Measurements from ENCODE around the gene C2CD2L. TPM values are rescaled to one million over a fixed set of nuclear protein-coding genes. Genes with fewer than 3 reads are reported as not detected.
"Not testable (repeated sequence)": the region's sequence is repeated elsewhere in the genome, so short reads cannot be mapped to it uniquely, and the experiment has no call there.

The C2CD2L gene
- total RNA-seq, 1 donor from 2014 or later: 4.1 TPM

DNA sequence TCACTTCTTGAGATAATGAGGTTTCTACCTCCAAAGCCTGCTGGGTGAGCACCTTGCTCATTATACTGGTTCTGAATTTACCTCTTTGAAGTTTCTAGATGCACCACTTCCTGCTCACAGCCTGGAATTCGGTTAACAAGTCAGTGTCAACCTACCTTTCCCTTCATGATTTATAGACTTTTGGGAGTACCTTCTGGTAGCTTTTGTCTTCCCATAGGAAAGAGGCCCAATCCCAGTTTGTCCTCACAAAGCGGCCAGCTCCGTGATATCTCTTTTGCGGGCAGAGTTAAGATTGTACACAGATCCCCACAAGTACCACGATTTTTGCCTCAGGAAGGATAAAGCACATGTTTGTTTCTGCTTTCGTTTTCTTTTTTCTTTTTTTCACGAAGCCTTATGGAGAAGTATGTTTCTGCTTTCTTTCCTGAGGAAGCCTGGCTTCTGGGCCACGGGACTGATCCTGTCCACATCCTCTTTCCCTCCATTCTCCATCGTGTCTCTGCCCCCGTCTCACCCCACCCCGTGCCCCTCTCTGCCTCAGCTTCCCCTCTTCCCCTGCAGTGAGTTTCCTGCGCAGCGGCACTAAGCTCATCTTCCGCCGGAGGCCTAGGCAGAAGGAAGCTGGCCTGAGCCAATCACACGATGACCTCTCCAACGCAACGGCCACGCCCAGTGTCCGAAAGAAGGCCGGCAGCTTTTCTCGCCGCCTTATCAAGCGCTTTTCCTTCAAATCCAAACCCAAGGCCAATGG lies 8.5 kb downstream of the C2CD2L start:
- DNase-seq (ENCODE audit: low read depth): no peak

DNA sequence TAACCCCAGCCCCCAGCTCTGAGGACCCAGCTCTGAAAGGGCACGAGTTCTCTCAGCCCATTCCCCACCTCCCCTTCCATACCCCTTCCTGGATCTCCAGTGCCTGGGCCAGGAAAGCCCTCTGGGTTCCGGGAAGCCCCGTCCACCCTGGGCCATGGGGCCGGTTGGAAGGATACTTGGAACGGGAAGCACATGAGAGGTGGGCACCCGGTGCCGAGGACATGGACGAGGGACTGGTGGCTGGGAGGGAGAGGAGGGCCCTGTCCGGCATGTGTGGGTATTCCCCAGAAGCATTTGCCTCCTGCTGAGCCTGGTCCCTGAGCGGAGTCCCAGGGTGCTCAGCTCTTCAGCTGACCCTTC lies 9.1 kb downstream of the C2CD2L start:
- DNase-seq (ENCODE audit: low read depth): no peak

DNA sequence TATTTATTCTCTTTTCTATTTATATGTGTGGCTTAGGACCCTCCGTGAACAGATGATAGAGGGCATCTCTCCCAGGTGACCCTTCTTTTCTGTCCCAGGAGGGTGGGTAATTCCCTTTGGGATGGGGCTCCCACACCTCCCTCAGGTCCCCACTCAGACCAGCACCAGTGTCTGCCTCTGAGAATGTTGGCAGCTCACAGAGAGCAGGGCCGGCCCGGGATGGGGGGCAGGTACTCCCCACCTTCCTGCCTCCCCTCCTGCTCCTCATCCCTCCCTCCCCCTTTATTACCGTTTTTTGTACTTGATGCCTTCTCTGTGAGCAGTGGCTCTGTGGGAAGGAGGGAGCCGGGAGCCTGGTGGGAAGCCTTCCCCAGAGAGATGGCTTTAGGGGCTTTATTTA lies 9.5 kb downstream of the C2CD2L start:
- DNase-seq (ENCODE audit: low read depth): no peak

DNA sequence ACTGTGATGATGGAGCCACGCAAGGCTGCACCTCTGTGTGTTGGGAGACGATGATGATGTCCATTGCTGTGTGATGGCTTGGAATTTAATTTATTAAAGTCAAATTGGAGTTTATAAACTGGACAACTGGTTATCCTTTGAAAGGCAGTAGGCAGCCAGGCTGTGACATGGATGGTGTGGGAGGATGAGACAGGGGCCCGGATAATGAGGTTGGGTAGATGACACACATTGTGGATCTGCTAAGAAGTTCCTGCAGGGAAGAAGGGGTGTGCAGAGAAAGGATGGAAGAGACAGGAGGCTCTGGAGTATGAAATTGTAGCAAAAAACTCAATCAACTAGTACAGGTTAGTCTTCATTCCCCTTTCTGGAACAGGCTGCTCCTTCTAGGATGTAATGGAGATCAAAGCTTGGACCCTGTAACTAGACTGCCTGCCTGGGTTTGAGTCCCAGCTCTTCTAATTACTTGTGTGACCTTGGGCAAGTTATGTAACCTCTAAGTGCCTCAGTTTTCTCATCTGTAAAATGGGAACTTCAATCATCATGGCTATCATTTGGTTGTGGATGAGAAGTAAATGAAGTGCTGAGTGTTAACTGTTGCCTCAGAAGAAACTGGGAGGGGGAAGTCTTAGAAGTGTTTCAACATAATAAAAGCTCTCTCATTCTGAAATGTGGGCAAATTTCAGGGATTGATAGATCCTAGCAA lies 10.0 kb downstream of the C2CD2L start:
- no peak for DNase-seq (ENCODE audit: low read depth)

DNA sequence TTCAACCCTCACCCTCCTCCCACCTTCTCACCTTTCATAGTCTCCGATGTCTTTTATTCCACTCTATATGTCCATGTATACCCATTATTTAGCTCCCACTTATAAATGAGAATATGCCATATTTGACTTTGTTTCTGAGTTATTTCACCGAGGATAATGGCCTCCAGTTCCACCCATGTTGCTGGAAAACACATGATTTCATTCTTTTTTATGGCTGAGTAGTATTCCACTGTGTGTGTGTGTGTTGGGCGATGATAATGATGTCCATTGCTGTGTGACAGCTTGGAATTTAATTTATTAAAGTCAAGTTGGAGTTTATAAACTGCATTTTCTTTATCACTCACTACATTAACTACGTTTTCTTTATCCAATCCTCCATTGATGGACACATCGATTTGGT lies 11.1 kb downstream of the C2CD2L start:
- no peak for DNase-seq (ENCODE audit: low read depth)

DNA sequence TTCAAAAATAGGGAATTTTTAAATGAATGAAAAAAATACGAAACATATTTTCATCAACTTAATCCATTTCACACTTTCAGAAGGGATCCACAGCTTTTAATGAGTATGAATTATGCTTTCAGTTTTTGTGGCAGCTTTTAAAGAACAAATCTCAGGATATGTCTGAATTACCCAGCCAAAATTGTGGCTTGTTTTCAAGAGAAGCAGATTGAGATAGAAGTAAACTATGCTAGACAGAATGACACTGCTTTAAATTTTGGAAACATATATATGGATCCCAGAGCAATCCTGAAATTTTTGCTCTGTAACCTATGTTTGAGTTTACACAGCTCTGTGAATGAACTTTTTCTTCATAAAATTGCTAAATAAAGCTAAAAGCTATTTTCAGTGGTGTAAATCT lies 11.8 kb downstream of the C2CD2L start:
- DNase-seq (ENCODE audit: low read depth): no peak

DNA sequence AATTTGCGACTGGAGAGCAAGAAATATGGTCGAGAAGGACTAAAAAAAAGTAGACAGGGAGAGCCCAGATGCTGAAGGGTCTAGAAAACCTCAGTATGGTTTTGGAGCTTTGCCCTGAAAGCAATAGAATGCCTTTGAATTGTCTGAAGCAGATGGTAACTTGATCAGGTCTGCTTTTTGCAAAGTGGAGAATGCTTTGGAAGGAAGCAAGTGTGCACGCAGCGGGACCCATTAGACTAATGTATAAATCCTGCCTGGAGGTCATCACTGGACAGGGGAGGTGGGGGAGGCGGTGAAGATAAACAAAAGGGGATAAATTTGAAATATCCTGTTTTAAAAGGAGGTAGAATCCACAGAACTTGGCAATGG lies 13.5 kb downstream of the C2CD2L start:
- peak; percentile 28 for DNase-seq (ENCODE audit: low read depth)

DNA sequence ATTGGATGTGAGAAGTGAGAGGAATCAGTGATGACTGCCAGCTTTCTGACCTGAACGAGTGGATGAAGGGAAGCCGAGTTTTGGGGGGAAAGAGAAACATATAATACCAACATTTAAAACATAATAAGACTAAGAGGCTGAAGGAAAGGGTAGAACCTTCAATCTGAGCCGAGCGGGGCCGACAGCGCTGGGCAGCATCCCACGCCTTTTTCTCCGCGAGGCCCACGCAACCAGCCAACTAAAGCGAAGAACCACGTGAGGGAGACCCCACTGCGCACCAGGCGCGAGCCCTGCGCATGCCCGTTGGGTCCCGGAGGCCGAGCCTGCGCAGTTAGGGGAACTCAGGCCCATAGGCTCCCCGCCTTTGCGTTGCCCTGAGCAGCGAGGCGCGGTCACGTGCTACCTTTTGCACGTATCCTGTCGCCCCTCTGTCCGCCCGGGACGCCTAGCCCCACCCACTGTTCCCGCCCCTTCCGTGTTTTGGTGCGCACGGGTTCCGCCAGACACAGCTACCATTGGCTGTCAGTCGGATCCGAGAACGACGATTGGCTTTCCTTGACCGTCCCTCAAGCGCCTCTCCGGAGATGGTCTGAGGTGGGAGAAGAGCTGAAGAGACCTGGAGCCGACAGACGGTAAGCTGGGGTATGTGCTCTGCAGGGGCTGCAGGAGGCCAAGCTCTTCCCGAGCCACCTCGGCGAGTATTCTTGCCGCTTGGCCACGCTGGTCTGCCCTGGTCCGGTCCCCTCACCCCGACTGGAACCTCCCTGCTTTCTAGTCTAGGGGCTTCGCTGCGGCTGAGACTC lies 14.1 kb downstream of the C2CD2L start, which contains the start of gene HINFP:
Gene HINFP, plus strand, starts transcription at position 573 of the 803 bp plus-strand sequence. CDS start 5,365 bp downstream, outside the sequence.
- peak; percentile 97 for DNase-seq (ENCODE audit: low read depth)

DNA sequence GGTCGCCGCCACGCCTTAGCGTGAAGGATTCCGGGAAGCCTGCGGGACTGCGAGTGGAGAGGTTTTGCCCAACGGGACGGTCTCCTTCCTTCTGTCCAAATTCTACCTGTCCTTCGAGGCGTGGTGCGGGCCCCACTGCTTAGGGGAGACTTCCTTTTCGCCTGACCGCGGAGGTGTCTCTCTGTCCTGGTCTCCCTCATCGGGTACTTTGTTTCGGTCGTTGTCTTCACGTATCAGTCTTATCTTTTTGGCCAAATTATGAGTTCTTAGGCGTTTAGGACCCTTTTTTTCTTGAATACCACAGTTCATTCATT lies 14.6 kb downstream of the C2CD2L start:
- DNase-seq (ENCODE audit: low read depth): no peak

DNA sequence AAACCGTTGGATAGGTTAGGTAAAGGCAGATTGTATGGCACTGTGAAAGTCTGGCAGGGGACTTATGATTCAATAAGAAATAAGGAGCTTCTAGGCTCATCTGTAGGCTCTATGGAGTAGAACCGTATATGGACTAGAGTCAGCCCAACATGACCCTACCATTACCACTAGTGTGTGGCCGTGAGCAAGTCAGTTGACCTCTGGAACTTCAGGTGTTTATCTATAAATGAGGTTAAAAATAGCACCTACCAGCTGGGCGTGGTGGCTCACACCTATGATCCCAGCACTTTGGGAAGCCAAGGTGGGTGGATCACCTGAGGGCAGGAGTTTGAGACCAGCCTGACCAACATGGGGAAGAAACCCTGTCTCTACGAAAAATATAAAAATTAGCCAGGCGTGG lies 18.7 kb downstream of the C2CD2L start:
- no peak for DNase-seq (ENCODE audit: low read depth)

DNA sequence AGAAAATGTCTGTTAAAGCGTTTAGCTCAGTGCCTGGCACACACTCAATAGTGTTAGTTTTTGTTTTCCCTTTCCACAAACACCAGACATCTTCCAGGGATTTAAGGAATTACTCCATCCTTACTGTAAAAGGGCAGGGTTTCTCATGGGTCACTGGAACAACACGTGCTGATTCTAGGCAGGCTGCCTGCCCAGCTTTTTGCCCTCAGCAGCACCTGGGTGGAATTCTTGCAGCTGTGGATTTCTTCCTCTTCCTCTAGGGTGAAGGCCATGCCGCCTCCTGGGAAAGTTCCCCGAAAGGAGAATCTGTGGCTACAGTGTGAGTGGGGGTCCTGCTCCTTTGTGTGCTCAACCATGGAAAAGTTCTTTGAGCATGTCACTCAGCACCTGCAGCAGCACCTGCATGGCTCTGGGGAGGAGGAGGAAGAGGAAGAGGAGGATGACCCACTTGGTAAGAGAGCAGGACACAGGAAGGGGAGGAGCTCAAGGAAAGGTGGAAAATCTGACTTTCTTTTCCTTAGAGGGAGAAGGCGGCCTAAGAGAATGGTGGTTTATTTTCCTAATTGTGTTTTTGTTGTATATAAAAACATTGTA lies 19.6 kb downstream of the C2CD2L start:
- DNase-seq (ENCODE audit: low read depth): no peak

DNA sequence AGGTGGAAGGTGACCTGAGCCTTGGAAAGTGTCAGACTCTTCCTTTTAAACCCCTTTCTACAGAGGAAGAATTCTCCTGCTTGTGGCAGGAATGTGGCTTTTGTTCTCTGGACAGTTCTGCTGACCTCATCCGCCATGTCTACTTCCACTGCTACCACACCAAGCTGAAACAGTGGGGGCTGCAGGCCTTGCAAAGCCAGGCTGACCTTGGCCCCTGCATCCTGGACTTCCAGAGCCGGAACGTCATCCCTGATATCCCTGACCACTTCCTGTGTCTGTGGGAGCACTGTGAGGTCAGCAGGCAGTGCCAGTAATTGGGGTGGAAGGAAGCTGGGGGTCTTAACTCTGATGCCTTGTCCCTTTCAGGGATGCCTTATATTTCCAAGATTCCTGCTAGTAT lies 23.5 kb downstream of the C2CD2L start:
- DNase-seq (ENCODE audit: low read depth): no peak

DNA sequence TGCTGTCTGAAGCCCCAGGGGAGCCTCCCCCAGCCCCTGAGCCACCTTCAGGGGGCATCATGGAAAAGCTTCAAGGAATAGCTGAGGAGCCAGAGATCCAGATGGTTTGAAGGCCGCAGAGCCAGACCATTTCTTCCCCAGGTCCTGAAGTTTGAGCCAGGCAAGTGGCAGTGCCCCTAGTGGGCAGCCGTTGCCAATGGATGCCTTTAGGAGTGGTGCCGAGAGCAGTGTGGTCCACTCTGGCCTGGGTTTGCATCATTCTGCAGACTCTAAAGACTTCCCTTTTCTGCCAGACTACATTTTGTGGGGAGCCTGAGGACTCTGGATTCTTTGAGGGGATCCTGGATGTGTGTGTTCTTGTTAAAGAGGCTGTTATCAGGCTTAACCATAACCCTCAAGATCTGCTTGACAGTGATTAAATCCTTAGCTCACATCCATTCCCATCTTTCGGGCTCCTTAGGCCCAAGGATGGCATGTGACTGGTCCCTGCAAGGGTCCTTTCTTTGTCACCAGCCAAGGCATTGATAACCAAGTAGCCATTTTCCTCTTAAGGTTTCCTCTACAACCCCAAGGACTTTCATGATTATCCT lies 27.3 kb downstream of the C2CD2L start:
- no peak for DNase-seq (ENCODE audit: low read depth)

DNA sequence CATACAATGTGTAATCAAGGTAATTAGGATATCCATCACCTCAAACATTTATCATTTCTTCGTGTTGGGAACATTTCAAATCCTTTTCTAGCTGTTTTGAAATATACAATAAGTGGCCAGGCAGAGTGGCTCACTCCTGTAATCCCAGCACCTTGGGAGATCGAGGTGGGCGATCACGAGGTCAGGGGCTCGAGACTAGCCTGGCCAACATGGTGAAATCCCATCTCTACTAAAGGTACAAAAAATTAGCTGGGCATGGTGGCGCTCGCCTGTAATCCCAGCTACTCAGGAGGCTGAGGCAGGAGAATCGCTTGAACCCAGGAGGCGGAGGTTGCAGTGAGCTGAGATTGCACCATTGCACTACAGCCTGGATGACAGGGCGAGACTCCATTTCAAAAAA lies 32.1 kb downstream of the C2CD2L start:
- DNase-seq (ENCODE audit: low read depth): not testable (repeated sequence)

DNA sequence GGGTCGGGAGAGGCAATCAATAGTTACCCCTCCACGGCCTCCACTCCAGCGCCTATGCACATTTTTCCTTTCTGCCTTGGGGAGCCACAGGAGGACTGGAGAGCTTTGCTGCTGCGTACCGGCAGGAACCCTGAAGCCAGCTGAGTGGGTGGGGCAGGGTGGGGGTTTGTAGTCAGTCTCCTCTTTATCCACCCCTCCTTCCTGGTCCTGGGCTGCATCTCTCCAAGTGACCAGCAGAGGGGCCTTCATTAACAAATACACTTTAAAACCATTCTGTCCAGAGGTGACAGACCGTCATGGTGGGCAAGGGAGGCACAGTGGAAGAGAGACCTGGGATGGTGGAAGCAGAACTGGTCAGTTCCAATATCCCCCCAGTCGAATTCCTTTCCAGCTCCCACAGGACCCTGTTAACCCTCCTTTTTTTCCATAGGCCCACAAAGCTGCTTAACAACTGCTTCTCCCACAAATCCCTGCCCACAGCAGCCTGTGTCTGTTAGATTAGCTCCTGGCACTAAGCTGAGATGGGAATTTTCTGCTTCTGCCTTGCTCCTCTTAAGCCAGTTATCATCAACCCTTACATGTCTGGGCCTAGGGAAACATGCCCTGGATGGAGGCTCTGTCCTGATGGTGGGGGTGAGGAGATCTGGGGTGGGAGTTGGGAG lies 37.8 kb downstream of the C2CD2L start:
- peak; percentile 64 for DNase-seq (ENCODE audit: low read depth)

DNA sequence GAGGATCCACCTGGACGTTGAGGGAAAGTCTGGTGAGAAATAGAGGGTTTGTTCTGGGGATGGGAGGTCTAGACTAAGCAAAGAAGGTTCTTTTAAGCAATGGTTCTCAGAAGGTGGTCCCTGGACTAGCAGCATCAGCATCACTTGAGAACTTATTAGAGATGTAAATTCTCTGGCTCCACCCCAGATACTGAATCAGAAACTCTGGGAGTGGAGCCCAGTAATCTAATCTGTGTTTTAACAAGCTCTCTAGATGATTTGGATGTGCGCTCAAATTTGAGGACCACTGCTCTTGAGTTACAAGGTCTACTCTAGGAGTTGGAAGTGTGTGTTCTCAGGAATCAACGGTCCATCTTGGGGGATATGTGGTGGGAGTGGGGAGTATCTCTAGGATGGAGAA lies 38.4 kb downstream of the C2CD2L start:
- no peak for DNase-seq (ENCODE audit: low read depth)

DNA sequence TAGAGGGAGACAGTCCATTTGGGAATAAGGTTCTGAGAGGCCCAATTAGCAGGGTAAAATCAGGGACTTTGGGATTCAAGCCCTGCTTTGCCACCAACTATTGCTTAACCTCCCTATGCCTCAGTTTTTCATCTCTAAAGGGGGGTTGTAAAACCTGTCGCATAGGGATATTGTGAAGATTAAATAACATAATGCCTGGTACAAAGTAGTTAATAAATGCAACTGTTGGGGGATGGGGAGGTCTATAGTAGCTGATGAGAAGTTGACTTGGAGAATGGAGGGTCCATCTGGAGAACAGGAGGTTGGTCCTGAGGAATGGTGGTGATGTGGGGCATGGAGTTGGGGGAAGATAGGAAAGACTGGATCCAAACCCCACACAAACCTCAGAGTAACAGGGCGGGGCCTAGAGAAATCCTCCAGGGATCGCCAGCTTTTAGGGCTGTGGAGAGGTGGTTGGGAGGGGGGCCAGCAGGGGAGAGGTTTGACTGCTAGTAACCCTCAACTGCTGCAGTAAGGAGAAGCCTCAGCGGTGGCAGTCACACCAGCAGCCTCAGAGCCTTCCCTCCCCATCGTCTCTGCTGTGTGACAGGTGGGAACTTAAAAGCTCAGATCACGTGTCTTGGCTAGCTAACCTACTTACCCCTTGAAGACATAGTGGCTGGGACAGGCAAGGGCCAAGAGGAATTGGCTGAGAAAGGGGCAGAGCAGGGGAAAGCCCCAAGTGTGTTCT lies 40.6 kb downstream of the C2CD2L start:
- no peak for DNase-seq (ENCODE audit: low read depth)

DNA sequence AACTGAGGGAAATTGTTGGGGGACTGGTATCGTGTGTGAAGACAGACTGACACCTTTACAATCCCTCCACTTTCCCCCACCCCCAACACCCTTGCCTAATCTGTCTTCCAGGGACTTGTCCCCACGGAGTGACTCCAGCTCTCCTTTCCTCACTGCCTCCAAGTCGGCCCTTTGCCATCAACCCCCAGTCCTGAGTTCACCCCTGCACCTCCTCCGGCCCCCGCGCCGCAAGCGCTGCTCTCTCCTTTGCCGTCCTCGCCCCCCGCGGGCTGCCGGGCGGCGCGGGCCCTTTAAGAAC lies 41.5 kb downstream of the C2CD2L start:
- DNase-seq (ENCODE audit: low read depth): no peak

DNA sequence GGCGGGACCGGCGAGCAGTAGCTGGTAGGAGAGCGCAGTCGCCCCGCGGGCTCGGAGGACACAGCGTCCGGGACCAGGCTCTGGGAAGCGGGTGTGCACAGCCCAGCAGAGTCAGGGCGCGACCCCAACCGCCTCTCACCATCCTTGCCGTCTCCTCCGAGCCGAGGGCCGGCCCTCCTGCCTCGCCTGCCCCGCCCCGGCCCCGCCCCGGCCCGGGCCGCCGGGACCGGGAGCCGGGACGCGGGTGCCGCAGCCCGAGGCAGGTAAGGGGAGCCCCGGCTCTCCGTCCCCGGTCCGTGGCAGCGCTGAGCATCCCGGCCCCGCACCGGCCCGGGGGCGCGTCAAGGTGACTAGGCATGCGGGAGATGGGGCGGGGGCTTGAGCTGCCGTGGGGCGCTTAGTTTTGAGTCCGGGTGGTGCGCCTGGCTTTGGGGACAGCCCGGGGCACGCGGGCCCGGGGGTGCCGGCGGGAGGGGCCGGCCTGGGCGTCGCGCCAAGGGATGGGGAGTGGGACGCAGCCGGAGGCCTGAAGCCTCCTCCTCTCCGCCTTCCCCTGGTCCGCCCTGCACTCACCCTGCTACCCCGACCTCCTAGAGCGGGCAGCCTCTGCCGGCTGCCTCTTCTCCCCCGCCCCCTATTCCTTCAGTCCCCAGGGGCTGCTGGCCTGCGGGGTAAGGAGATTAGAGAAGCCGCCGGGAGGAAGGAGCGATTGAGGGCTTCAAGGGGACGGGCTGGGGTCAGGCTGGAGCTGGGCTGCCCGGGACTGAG lies 42.1 kb downstream of the C2CD2L start, which contains the start of gene ABCG4:
Gene ABCG4, plus strand, starts transcription at position 35 of the 768 bp plus-strand sequence. CDS start 914 bp downstream, outside the sequence.
- no peak for DNase-seq (ENCODE audit: low read depth)

DNA sequence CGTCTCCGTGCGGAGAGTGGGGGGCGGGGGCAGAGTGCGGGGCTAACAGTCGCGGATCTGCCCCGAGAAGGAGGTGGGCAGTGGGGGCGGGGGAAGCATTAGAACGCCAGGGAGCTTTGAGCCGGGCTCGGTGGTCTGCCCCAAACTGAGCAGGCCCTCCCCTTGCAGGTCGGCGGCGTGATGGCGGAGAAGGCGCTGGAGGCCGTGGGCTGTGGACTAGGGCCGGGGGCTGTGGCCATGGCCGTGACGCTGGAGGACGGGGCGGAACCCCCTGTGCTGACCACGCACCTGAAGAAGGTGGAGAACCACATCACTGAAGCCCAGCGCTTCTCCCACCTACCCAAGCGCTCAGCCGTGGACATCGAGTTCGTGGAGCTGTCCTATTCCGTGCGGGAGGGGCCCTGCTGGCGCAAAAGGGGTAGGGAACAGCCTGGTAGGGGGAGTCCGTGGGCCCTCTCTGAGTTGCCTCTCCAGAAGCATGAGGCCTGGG lies 42.7 kb downstream of the C2CD2L start:
- DNase-seq (ENCODE audit: low read depth): no peak
